ENCODE results near the gene CD2BP2. TPM values are rescaled to one million over a fixed set of nuclear protein-coding genes. Genes with fewer than 3 reads are reported as not detected.
A peak's percentile ranks its signal among the peaks of the same experiment; 100 is the strongest.

Gene CD2BP2
- polyA plus RNA-seq, 1 of the 3 experiments (the other 2 are of a cell fraction) = 80.8 TPM

GRCh38 chr16:30394592-30395154 is 39.6 kb upstream of the CD2BP2 start:
- H3K4me1 ChIP-seq (ENCODE audit: control insufficient read depth in 1 of 2, insufficient read depth in 2 of 2, low read depth in 1 of 2, low read length in 1 of 2) = peaks cover 8 to 15% of the 10 kb centered on the region in 2 experiments; a peak in 2 of 4 replicates
- peaks cover 5 to 18% of the 10 kb centered on the region in 2 experiments for H3K36me3 ChIP-seq (replicated peaks in 1 of 2; ENCODE audit: control insufficient read depth in 1 of 2, insufficient read depth in 2 of 2, low read length in 1 of 2)
- H3K9me3 ChIP-seq = no peaks in the 10 kb centered on the region
- no peak for TF ChIP-seq IRF3 (IDR thresholded peaks at IDR 0.05; ENCODE audit: low read depth, low read length)
- TF ChIP-seq JUND (IDR thresholded peaks at IDR 0.05) = no peak
- TF ChIP-seq FOXJ3 (CRISPR knock-in tag; IDR thresholded peaks at IDR 0.05) = no peak
- TF ChIP-seq GABPA (IDR thresholded peaks at IDR 0.05; ENCODE audit: low read depth) = no peak
- no peak for TF ChIP-seq FOSL2 (IDR thresholded peaks at IDR 0.05; ENCODE audit: borderline replicate concordance, low read depth)
- TF ChIP-seq YY1 (IDR thresholded peaks at IDR 0.05; ENCODE audit: low read depth) = no peak
- no peak for TF ChIP-seq CHD2 (IDR thresholded peaks at IDR 0.05; ENCODE audit: low read length, partially characterized antibody)
- TF ChIP-seq REST (IDR thresholded peaks at IDR 0.05; ENCODE audit: low read depth, low read length) = no peak
- no peak for TF ChIP-seq NFIC (IDR thresholded peaks at IDR 0.05; ENCODE audit: borderline replicate concordance)
- no peak for TF ChIP-seq TEAD4 (IDR thresholded peaks at IDR 0.05; ENCODE audit: borderline replicate concordance, insufficient read depth)
- H3K4me2 ChIP-seq = peak overlapping the region; percentile 78
- H4K20me1 ChIP-seq (ENCODE audit: insufficient read depth) = no peaks in the 10 kb centered on the region
- peak overlapping the region; percentile 88 to 94 for H3K4me3 ChIP-seq (ENCODE audit: low read depth in 2 of 2, low read length in 1 of 2)
- H3K9me2 ChIP-seq = no peaks in the 10 kb centered on the region
- H3F3A ChIP-seq (replicated peaks; ENCODE audit: insufficient read depth) = peaks cover 27% of the 10 kb centered on the region
- ChIA-PET CTCF (interaction anchor here (0.8 to 2.7 kb wide), 11 partner anchors 10 to 234 kb away, joined by 3 to 30 read pairs (median 4); partner anchors contain the start of genes TBC1D10B and ZNF771), POLR2A (interaction anchor here (0.9 to 4.0 kb wide), 14 partner anchors 11 to 587 kb away, joined by 3 to 33 read pairs (median 6); partner anchors contain the start of genes CD2BP2, SEPTIN1 and ZNF771)
- peak overlapping the region; percentile 79 for H2AFZ ChIP-seq (ENCODE audit: low read depth)
- WGBS (ENCODE audit: low lambda C conversion rate) = 6% methylated on average over 31 of the region's 31 CpGs
- peaks cover 28% of the 10 kb centered on the region for H3K79me2 ChIP-seq (ENCODE audit: insufficient read depth)
- peak overlapping the region; percentile 83 to 96 for H3K27ac ChIP-seq (ENCODE audit: low read depth in 2 of 2, low read length in 1 of 2)
- H3K27me3 ChIP-seq (ENCODE audit: insufficient read depth) = no peaks in the 10 kb centered on the region
- no peak for DNase-seq
- H3K9ac ChIP-seq = peak overlapping the region; percentile 94

- Histone ChIP-seq H3K4me1 (ENCODE audit: control insufficient read depth in 1 of 2, insufficient read depth in 2 of 2, low read depth in 1 of 2, low read length in 1 of 2) (peaks cover 0 to 4% of the 10 kb centered on the region in 2 experiments; a peak in 1 of 4 replicates), H3K4me2 (no peak overlapping the region), H3K4me3 (ENCODE audit: low read depth in 2 of 2, low read length in 1 of 2) (no peak overlapping the region), H3K9ac (no peak overlapping the region), H3K36me3 (replicated peaks in 1 of 2; ENCODE audit: control insufficient read depth in 1 of 2, insufficient read depth in 2 of 2, low read length in 1 of 2) (peaks cover 0 to 6% of the 10 kb centered on the region in 2 experiments), H3K27ac (ENCODE audit: low read depth in 2 of 2, low read length in 1 of 2) (no peak overlapping the region), H4K20me1 (ENCODE audit: insufficient read depth) (peaks cover 12% of the 10 kb centered on the region; the same call in 1 of the 2 replicates), H3K9me2 (no peaks in the 10 kb centered on the region), H3K79me2 (ENCODE audit: insufficient read depth) (peaks cover 15% of the 10 kb centered on the region; the same call in 1 of the 2 replicates), H3K9me3 (no peaks in the 10 kb centered on the region), H2AFZ (ENCODE audit: low read depth) (no peak overlapping the region), H3K27me3 (ENCODE audit: insufficient read depth) (no peaks in the 10 kb centered on the region), H3F3A (replicated peaks; ENCODE audit: insufficient read depth) (peaks cover 11% of the 10 kb centered on the region)
- ChIA-PET POLR2A (interaction anchor here (0.6 to 5.1 kb wide), 3 partner anchors 11 to 16 kb away, joined by 4 to 33 read pairs (median 6); partner anchors contain the start of genes TBC1D10B and ZNF48), CTCF (interaction anchor here (1.6 kb wide), 1 partner anchor 12 kb away, joined by 7 read pairs; the partner anchor contains the start of gene ZNF48)
- 58% methylated on average over 2 of the region's 2 CpGs for WGBS (ENCODE audit: low lambda C conversion rate)
- no peak for DNase-seq
- no peak for TF ChIP-seq CHD2 (IDR thresholded peaks at IDR 0.05; ENCODE audit: low read length, partially characterized antibody)
- TF ChIP-seq MEF2A (IDR thresholded peaks at IDR 0.05; ENCODE audit: borderline replicate concordance, low read depth) = no peak
- TF ChIP-seq FOXM1 (IDR thresholded peaks at IDR 0.05; ENCODE audit: low read depth) = no peak
- TF ChIP-seq GATA2 (CRISPR knock-in tag; IDR thresholded peaks at IDR 0.05) = no peak
- no peak for TF ChIP-seq MAX (IDR thresholded peaks at IDR 0.05; ENCODE audit: low read depth)
Measured at GRCh38 chr16:30383521-30383920, 28.4 kb upstream of the CD2BP2 start.

Data from SK-N-SH (cell line).